ENCODE measurements around the gene VCAM1.

GRCh38 chr1:100710906-100711682 is 8.4 kb upstream of the VCAM1 start:
- TF ChIP-seq CTCF (IDR thresholded peaks at IDR 0.05) (no peak), POLR2A (IDR thresholded peaks at IDR 0.05) (no peak)
